Stimulated activated CD4-positive, alpha-beta T cell treated with anti-CD3 and anti-CD28 coated beads, Interleukin-12 subunit alpha, Interleukin-12 subunit beta, amount 100 ng/mL, for 4 hours (primary cell): ENCODE results near the gene RAX2.
"Not testable (repeated sequence)": the region's sequence is repeated elsewhere in the genome, so short reads cannot be mapped to it uniquely, and the experiment has no call there.

Source experiments
- DNase-seq: peaks from one replicate; pipeline ENCODE4 v3.0.0-alpha.2; 2020

The RAX2 gene

DNA sequence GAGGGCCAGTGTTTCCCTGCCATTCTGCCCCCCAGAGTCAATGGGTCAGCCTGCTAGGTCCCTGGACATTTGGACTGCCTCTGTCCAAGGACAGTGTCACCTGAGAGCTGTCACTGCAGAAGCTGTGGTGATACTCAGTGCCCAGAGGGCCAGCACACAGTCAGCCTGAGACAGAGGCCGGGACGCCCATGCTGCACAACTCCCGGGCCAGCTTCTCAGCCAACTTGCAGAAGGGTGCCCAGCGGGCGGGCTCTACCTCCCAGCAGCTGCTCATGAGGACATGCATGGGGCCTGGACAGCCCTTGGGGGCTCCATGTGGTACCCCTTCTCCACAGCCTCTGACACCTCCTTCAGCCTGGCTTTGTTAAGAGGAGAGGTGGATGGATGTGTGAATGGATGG, 3.8 kb upstream of the RAX2 start:
- no peak for DNase-seq

DNA sequence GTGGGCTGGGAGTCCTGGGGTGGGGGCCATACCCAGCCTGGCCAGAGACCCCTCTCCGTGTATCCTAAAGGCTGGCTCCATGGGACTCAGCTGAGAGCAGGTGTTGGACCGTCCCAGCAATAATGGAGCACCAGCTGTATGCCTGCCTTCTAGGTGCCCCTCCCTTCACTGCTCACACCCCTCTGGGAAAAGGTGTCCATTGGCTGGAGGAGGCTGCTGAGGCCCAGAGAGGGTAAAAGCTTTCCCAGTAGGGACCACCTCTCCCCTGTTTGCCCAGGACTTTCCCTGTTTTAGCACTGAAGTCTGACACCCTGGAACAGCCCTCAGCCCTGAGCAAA, 3.3 kb upstream of the RAX2 start:
- no peak for DNase-seq

- DNase-seq: no peak
These were observed 2.8 kb upstream of the RAX2 start for GRCh38 chr19:3774621-3775373.

- no peak for DNase-seq
These were observed 1.9 kb upstream of the RAX2 start for GRCh38 chr19:3773814-3774515.

DNA sequence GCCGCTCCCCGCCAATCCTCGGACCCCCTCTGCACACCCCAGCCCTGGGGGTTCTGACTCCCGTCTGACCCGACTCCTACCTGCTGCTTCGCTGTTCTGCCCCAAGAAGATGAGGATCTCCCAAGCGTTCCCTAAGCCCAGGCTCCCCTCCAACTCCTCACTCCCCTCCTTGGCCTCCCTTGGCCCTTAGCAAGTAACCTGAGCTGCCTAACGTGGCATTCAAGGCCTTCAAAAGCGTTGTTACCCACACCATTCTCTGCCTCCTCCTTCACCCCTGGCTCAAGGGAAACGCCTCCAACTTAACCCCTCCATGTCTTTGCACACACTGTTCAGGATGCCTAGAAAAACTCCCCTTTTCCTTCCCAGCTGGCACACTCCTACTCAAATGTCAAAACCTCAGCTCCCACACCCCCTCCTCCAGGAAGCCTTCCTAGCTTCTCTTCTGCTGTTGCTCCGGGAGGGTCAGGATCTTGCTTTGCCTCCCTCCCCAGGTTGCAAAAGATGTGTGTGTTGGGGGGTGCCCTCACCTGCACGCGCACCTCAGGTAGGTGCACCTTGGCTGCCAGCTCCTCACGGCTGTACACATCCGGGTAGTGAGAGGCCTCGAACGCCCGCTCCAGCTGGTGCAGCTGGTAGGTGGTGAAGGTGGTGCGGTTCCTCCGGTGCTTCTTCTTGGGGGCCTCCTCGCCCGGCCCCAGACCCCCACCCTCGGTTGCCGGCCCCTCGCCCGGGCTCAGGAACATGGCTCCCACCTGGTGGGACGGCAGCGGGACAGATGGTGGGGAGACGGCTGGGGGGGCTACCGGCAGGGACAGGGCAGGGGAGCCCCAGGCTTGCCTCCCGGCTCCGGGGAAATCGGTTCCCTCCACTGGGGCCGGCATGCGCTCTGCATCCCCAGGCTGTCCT, 775 bp downstream of the RAX2 start:
- no peak for DNase-seq

GRCh38 chr19:3770136-3770999, 1.7 kb downstream of the RAX2 start:
- DNase-seq: no peak

GRCh38 chr19:3769494-3769893, 2.5 kb downstream of the RAX2 start:
- no peak for DNase-seq

DNA sequence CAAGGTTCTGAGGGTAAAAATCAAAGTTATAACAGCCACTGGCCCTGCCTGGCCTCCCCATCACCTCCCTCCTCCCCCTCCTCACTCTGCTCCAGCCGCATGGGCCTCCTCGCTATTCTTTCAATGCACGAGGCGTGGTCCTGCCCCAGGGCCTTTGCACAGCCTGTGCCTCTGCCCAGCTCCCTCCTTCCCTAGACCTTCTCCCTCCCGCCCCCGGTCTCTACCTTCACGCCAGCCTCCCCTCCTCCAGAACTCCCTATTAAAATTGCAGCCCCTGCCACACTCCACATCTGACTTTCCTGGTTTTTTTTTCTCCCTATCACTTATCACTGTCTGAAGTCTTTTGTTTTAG, 3.3 kb downstream of the RAX2 start:
- no peak for DNase-seq

- no peak for DNase-seq
These were observed 3.8 kb downstream of the RAX2 start for GRCh38 chr19:3768015-3768747.

DNA sequence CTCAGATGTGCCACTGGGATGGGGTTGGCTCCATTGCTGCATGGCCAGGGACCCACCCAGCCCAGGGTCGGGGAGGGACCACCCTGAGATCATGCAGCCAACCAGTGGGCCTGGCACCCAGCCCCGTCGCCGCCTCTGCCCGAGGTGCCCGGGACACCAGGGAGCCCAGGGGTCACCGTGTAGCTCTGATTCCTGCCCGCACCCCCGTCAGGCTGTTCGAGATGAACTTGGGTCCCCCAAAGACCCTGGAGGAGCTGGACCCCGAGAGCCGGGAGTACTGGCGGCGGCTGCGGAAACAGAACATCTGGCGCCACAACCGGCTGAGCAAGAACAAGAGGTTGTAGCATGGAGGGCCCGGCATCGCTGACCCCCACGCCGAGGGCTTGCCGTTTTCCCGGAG, 5.0 kb downstream of the RAX2 start:
- no peak for DNase-seq

DNA sequence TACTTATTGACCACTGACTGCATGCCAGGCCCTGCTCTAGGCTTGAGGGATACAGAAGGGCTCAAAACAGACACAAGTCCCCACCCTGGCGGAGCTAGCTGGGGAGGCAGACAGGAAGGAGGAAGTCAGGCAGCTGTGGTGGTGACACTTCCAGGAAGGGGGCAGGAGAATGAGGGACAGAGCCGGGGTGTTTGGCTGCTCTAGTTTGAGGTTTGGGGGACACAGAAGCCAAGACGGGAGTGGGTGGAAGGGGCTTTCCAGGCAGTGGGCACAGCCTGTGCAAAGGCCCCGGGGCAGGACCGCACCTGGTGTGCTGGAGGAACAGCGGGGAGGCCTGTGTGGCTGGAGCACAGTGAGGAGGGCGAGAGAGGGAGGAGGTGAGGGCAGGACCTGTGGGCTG, 5.5 kb downstream of the RAX2 start:
- no peak for DNase-seq

GRCh38 chr19:3765757-3766156, 6.3 kb downstream of the RAX2 start:
- DNase-seq: not testable (repeated sequence)

DNA sequence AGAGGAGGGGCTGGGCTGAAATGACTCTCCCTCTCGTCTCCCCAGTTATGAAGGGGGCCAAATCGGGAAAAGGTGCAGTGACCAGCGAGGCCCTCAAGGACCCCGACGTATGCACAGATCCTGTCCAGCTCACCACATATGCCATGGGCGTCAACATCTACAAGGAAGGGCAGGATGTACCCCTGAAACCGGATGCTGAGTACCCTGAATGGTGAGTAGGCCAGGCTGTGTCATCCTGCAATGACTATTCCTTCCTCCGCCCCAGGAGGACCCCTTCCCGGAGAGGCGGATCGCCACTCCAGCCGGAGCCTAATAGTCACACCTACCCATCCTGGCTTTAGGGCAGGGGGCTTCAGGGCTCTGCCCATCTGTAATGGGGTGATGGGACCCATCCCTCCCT, 6.9 kb downstream of the RAX2 start:
- no peak for DNase-seq

DNA sequence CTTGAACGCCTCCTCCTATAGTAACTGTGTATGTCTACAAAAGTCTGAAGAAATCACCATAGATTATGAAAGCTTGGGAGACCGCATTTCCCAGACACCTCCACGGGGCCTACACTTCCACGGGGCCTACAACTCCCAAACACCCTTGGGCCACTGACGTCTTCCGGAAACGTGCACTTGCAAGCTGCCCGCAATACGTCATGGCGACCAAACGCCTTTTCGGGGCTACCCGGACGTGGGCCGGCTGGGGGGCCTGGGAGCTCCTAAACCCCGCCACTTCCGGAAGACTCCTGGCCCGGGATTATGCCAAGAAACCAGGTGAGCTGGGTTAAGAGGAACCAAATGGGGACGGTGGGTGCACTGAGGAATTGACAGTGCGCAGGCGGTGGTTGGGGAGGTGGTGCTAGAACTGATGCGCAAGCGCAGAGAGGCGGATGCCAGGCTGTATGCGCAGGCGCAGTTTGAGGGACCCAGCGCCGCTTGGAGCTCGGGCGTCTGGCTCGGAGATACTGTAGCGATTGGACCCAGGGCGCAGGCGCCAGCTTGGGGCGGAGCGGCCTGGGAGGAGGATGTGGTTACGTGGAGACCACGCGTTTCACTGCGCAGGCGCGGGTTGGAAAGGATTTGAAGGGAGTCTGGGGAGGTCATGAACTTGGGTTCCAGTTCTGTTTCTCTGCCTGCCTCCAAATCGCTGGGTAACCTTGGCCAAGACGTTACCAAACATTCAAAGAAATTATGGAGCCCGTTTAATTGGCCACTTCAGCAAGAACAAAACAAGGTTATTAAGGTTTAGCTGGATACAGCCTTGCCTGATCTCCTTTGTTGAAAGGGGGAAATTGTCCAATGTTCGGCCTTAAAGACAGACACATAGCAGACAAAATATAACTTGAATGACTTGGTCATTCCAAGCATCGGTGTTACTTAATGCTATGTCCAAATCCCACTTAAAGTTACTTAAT, 9.2 kb downstream of the RAX2 start, which contains the start of gene MRPL54:
TSS of gene MRPL54 (plus strand) at position 182 of the 959 bp plus-strand sequence. CDS start at position 201, 19 bp downstream.
- peak; percentile 98 for DNase-seq

DNA sequence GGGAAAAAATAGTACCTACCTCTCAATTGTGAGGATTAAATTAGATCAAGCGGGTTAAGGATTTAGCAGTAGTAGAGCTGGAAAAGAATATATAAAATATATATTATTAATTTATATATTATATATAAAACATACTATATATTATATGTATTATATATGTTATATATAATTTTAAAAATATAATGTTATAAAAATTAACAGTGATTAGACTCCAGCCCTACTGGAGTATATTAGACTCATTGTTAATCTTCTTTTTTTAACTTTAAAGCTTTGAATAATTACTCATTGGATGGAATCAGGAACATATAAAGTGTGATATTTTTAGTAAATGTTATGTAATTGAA, 9.9 kb downstream of the RAX2 start:
- DNase-seq: no peak

DNA sequence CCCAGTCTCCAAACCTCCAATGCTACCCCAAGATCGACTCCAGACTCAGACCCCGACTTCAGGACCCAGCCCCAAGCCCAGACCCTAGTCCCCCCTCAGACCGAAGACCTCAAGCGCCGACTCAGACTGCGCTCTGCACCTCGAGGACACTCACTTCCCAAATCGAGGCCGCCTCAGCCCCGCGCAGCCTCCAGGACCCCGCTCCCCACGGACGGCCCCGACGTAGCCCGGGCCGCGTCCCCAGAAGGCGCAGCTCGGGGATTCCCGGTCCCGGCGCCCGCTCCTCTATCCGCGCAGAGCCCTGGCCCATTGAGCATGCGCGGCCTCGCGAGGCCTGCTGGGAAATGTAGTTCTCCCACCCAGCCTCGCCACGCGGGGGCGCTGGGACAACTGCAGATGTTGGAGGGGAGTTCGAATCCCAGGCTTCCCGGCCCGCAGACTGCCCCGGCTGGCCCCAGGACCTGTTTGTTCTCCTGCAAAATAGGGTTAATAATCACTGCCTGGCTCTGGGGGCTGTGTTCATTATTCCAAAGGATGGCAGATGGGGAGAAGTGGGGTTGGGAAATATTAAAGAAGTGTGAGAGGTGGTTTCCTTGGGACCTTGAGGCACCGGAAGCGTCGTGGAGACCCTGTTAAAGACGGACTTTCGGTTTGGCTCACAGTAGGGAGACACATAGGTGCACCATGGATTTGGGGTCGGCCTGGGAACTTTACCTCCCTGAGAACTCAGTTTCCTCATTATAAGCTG, 10.5 kb downstream of the RAX2 start, which contains the start of gene APBA3:
TSS of gene APBA3 (minus strand) at position 311 of the 748 bp plus-strand sequence. CDS start 1,428 bp downstream, outside the sequence.
- DNase-seq: peak; percentile 97

DNA sequence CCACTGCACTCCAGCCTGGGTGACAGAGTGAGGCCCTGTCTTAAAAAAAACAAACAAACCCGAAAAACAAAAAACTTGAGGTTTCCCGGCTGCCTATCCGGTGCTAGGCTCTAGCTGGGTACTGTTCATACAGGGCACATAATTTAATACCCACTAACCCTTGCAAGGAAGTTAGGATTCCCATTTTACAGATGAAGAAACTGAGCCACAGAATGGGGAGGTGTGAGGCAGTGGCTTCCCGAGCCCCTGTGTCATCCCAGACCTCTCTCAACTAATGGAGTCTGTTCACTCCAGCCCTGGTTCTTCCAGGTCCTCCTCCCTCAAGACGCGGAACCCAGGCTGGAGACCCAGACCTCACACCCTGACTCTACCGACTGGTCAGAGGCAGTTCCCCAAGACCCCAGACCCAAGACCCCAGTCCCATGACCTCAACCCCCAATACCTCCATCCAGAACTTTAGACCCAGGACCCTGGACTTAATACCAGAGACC, 11.1 kb downstream of the RAX2 start:
- no peak for DNase-seq

- DNase-seq: no peak
These were observed 12.4 kb downstream of the RAX2 start for GRCh38 chr19:3759482-3760254.

DNA sequence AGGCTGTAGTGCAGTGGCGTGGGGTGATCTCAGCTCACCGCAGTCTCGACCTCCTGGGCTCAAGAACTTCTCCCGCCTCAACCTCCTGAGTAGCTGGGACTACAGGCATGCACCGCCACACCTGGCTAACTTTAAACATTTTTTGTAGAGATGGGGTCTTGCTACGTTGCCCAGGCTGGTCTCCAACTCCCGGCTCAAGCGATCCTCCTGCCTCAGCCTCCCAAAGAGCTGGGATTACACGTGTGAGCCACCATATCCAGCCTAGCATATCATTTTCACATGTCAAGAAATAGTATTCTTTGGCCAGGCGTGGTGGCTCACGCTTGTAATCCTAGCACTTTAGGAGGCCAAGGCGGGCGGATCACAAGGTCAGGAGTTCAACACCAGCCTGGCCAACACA, 13.7 kb downstream of the RAX2 start:
- DNase-seq: not testable (repeated sequence)
